ENCODE data around the gene NXPH4.

The NXPH4 gene

GRCh38 chr12:57198329-57198728, 18.3 kb upstream of the NXPH4 start:
- POLR2A ChIA-PET (ENCODE audit: low non-redundant PET): no interaction called here
- CTCF ChIA-PET: no interaction called here
- 0 out of 2 replicates have a peak overlapping the region, but pooled peaks have one; percentile 7 for H3K27ac ChIP-seq
- TF ChIP-seq, protein P1, sequence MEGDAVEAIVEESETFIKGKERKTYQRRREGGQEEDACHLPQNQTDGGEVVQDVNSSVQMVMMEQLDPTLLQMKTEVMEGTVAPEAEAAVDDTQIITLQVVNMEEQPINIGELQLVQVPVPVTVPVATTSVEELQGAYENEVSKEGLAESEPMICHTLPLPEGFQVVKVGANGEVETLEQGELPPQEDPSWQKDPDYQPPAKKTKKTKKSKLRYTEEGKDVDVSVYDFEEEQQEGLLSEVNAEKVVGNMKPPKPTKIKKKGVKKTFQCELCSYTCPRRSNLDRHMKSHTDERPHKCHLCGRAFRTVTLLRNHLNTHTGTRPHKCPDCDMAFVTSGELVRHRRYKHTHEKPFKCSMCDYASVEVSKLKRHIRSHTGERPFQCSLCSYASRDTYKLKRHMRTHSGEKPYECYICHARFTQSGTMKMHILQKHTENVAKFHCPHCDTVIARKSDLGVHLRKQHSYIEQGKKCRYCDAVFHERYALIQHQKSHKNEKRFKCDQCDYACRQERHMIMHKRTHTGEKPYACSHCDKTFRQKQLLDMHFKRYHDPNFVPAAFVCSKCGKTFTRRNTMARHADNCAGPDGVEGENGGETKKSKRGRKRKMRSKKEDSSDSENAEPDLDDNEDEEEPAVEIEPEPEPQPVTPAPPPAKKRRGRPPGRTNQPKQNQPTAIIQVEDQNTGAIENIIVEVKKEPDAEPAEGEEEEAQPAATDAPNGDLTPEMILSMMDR (conservative IDR thresholded peaks at IDR 0.05; ENCODE audit: low read depth): no peak
- DNase-seq (ENCODE audit: low spot score): no peak

- DNase-seq (ENCODE audit: low spot score): no peak
- ChIA-PET POLR2A (ENCODE audit: low non-redundant PET) (no interaction called here), CTCF (no interaction called here)
- 0 out of 2 replicates have a peak overlapping the region, but pooled peaks have one; percentile 7 for H3K27ac ChIP-seq
- TF ChIP-seq, protein P1 (conservative IDR thresholded peaks at IDR 0.05; ENCODE audit: low read depth): no peak
Measured at GRCh38 chr12:57199191-57199590, 17.4 kb upstream of the NXPH4 start.

DNA sequence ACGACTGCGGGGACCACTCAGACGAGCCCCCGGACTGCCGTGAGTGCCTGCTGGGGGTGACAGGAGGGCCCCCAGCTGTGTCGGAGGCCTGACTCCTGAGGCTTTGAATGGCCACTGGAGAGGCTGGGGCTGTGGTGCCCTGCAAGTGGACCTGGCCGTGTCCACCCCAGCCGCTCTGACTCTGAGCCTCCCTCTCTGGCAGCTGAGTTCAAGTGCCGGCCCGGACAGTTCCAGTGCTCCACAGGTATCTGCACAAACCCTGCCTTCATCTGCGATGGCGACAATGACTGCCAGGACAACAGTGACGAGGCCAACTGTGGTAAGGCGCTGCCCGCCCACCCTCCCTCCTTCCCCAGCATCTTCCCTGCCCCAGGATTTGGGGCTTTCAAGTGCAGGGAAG, 16.1 kb upstream of the NXPH4 start:
- ChIA-PET CTCF (no interaction called here), POLR2A (ENCODE audit: low non-redundant PET) (no interaction called here)
- no peak for DNase-seq (ENCODE audit: low spot score)
- H3K27ac ChIP-seq: no peak overlapping the region
- TF ChIP-seq, protein P1 (conservative IDR thresholded peaks at IDR 0.05; ENCODE audit: low read depth): no peak

DNA sequence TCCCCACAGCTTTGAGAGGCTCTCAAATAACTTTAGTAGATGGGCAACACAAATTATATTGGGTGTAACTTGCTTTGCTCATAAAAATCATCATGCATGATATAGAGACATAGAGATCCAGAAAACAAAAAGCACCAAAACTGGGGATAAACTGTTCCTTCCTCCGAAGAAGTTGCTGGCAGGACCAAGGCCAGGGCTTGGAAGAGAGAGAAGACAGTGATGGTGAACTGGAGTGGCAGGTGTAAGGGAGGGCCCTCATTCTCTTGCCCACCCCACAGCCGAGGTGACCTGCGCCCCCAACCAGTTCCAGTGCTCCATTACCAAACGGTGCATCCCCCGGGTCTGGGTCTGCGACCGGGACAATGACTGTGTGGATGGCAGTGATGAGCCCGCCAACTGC, 15.4 kb upstream of the NXPH4 start:
- CTCF ChIA-PET: no interaction called here
- H3K27ac ChIP-seq: no peak overlapping the region
- DNase-seq (ENCODE audit: low spot score): no peak
- TF ChIP-seq, protein P1 (conservative IDR thresholded peaks at IDR 0.05; ENCODE audit: low read depth): no peak
- POLR2A ChIA-PET (ENCODE audit: low non-redundant PET): no interaction called here

GRCh38 chr12:57201631-57202030, 15.0 kb upstream of the NXPH4 start:
- ChIA-PET CTCF (no interaction called here), POLR2A (ENCODE audit: low non-redundant PET) (no interaction called here)
- no peak overlapping the region for H3K27ac ChIP-seq
- TF ChIP-seq, protein P1 (conservative IDR thresholded peaks at IDR 0.05; ENCODE audit: low read depth): no peak
- no peak for DNase-seq (ENCODE audit: low spot score)

GRCh38 chr12:57202321-57202720, 14.3 kb upstream of the NXPH4 start:
- no peak overlapping the region for H3K27ac ChIP-seq
- DNase-seq (ENCODE audit: low spot score): no peak
- CTCF ChIA-PET: no interaction called here
- TF ChIP-seq, protein P1 (conservative IDR thresholded peaks at IDR 0.05; ENCODE audit: low read depth): no peak
- POLR2A ChIA-PET (ENCODE audit: low non-redundant PET): no interaction called here

DNA sequence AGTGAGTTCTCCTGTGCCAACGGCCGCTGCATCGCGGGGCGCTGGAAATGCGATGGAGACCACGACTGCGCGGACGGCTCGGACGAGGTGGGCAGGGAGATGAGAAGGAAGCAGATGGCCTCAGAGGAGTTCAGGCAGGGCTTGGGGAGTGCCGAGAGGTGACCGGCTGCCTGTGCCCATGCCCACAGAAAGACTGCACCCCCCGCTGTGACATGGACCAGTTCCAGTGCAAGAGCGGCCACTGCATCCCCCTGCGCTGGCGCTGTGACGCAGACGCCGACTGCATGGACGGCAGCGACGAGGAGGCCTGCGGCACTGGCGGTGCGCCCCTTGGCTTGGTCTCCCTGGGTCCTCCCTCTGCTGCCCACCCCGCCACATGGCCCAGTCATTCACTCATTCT, 13.4 kb upstream of the NXPH4 start:
- POLR2A ChIA-PET (ENCODE audit: low non-redundant PET): no interaction called here
- CTCF ChIA-PET: no interaction called here
- H3K27ac ChIP-seq: peak overlapping the region; percentile 19; the same call in 1 of the 2 replicates
- TF ChIP-seq, protein P1 (conservative IDR thresholded peaks at IDR 0.05; ENCODE audit: low read depth): no peak
- no peak for DNase-seq (ENCODE audit: low spot score)
